Retinal pigment epithelial cell (primary cell): ENCODE measurements around the gene MYZAP.
"Not testable (repeated sequence)": the region's sequence is repeated elsewhere in the genome, so short reads cannot be mapped to it uniquely, and the experiment has no call there.

ENCODE experiments used
- DNase-seq: peaks from one replicate; pipeline ENCODE4 v3.0.0-alpha.2; 2010; ENCODE audit warnings: low read depth
- H3K4me3 ChIP-seq: 2 replicates; pipeline ENCODE4 v1.5.1; 2011; ENCODE audit warnings: mild to moderate bottlenecking, low read length, control low read depth, moderate library complexity
- CTCF ChIP-seq: conservative IDR thresholded peaks from 2 replicates; pipeline ENCODE4 v1.5.1; 2011; ENCODE audit warnings: low read depth, low read length, control low read depth, inconsistent platforms

The MYZAP gene

DNA sequence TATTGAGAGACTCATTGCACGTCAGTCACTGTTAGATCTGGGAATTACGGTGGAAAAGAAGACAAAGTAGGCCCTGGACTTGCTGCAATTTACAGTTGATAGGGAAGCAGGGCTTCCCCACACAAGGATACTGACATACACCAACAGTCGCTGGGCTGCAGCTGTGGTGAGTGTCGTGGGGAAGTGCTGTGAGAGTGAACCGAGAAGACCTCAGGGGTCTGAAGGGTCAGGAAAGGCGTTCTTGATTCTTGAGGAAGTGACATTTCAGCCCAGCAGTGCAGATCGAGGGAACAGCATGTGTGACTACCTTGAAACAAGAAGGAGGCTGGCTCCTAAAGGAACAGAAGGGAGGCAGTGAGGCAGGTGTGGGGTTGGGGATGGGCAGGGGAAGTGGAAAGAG lies 22.5 kb downstream of the MYZAP start:
- H3K4me3 ChIP-seq = no peak overlapping the region
- DNase-seq = no peak
- TF ChIP-seq CTCF = no peak

DNA sequence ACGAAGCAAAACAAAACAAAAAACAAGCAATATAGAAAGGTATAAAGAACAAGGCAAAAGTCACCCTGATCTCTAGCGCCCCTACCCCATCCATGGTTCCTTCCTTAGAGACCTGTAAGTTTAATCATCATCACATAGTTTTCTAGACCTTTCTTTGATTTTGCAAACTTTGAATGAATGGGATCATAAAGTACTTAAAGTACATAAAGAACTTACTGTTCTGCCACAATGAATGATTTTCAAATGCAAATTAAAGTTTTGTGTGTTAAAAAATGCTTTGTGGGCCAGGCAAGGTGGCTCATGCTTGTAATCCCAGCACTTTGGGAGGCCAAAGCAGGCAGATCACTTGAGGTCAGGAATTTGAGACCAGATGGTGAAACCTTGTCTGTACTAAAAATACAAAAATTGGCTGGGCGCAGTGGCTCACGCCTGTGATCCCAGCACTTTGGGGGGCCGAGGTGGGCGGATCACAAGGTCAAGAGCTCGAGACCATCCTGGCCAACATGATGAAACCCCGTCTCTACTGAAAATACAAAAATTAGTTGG lies 24.3 kb downstream of the MYZAP start:
- not testable (repeated sequence) for H3K4me3 ChIP-seq

GRCh38 chr15:57618325-57618724 lies 26.6 kb downstream of the MYZAP start:
- no peak overlapping the region for H3K4me3 ChIP-seq
- no peak for TF ChIP-seq CTCF
- no peak for DNase-seq

More for the DNA sequence above, 24.3 kb downstream of the MYZAP start:
- DNase-seq = not testable (repeated sequence)

DNA sequence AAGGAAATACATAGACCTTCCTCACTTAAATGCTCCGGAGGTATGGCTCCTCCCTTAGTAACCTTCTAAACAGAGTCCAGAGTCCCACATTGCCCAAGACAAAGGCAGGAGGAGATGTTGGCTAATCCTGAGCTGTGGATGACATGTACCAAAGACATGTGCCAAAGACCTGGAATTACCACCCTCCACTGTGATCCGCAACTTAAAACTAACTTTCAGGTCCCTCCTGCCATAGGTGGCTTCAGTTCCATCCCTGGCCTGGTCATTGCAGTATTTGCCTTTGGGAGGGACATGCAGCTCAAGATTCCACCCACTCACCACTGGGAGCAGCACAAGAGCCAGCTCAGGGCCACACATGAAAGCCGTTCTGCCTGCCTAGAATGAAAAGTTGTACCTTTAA lies 28.0 kb downstream of the MYZAP start:
- TF ChIP-seq CTCF = no peak
- no peak for DNase-seq
- H3K4me3 ChIP-seq = no peak overlapping the region

DNA sequence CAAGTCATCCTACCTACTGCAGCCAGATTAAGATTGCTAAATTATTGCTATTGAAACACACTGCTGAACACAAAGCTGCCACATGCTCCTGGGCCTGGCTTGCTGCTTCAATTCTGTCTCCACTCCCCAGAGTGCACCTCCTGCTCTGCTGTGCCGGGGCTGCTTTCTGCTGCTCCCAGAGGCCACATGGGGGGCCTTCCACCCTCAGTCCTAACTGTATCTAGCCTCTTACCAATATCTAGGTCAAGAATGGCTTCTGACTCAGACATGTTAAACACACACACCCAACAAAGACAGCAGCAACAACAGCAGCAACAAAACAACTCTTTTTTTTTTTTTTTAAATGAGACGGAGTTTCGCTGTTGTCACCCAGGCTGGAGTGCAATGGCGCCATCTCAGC lies 33.0 kb downstream of the MYZAP start:
- no peak for DNase-seq
- no peak for TF ChIP-seq CTCF
- H3K4me3 ChIP-seq = no peak overlapping the region

GRCh38 chr15:57625703-57626448 lies 34.2 kb downstream of the MYZAP start:
- no peak overlapping the region for H3K4me3 ChIP-seq
- no peak for DNase-seq
- no peak for TF ChIP-seq CTCF

DNA sequence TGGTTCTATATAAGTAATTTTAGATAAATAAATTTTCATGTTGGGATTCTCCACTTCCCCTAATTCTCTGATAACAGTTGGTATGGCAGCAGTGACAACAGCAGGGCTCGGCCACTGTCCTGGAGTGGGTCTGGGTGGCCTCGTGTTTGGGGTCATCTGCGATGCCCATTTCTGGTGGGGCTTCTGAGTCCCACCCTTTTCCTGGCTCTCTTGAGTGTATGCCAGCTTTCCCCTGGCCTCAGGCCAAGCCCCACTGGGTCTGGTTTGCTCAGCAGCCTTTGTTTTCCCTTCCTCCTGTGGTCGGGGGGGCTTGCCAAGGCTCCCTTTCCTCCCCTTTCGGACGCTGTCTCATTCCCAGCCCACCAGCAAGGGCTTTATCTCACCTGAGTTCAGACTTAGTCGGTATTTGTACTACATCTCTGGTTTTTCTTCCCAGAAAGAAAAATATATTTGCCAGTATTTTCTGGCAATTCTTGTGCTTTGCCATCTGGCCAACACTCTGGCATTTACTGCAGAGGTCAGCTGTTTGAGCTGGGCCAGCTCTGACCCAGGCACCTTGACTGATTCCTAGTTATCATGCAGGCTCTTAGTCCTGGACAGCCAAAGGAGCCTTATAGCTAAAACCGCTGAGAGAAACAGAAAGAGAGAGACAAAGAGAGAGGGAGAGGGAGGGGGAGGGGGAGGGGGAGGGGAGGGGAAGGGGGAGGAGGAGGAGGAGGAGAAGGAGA lies 35.2 kb downstream of the MYZAP start:
- TF ChIP-seq CTCF = no peak
- no peak for DNase-seq
- H3K4me3 ChIP-seq = no peak overlapping the region
